H1 (cell line): ENCODE measurements around the gene TRMT6. TPM values are rescaled to one million over a fixed set of nuclear protein-coding genes. Genes with fewer than 3 reads are reported as not detected.

Experiments used
- GABPA ChIP-seq: IDR thresholded peaks from 2 replicates; pipeline ENCODE4 v1.6.1; 2011; ENCODE audit warnings: mild to moderate bottlenecking, low read length, moderate library complexity, borderline replicate concordance; ENCODE audit not compliant: insufficient read depth
- polyA plus RNA-seq, 7 experiments: library from polyadenylated mRNA; depleted of rRNA in 3 of 7; stranded (reverse) in 5 of 7; unstranded in 2 of 7; fragments of >200 nt in 5 of 7; fragments of 200-250 nt in 2 of 7; gene quantifications; 1 replicate in 5 of 7; 2 replicates in 1 of 7; 4 replicates in 1 of 7; pipeline versions ENCODE4 v1.2.1 to v1.2.3, GENCODE V29; 2011 to 2013; ENCODE audit warnings: missing spikeins in 2 of 7, mixed read lengths in 2 of 7
- total RNA-seq: library from RNA; stranded (reverse); fragmentation: NEBNext Ultra II Directional; extraction: Animal tissue kit (Norgen Biotek cat#: 25700); gene quantifications from 2 replicates; pipeline ENCODE4 v1.2.1, GENCODE V29; 2021

TRMT6 gene
- total and polyA plus RNA-seq, 2 of the 8 experiments (the other 6 are each of a cell fraction or from before 2014, with no cell fraction given), result 6.9 to 23.3 TPM

GRCh38 chr20:5893621-5894020 lies 56.7 kb downstream of the TRMT6 start (continued):
- TF ChIP-seq GABPA, result no peak
